Stimulated activated CD4-positive, alpha-beta T cell treated with anti-CD3 and anti-CD28 coated beads, Interleukin-2, amount 100 ng/mL, for 48 hours (primary cell): ENCODE measurements around the gene ZNF599.

ENCODE experiments used
- DNase-seq, 2 donors: peaks; one replicate each; pipeline ENCODE4 v3.0.0-alpha.2; 2020

The ZNF599 gene

DNA sequence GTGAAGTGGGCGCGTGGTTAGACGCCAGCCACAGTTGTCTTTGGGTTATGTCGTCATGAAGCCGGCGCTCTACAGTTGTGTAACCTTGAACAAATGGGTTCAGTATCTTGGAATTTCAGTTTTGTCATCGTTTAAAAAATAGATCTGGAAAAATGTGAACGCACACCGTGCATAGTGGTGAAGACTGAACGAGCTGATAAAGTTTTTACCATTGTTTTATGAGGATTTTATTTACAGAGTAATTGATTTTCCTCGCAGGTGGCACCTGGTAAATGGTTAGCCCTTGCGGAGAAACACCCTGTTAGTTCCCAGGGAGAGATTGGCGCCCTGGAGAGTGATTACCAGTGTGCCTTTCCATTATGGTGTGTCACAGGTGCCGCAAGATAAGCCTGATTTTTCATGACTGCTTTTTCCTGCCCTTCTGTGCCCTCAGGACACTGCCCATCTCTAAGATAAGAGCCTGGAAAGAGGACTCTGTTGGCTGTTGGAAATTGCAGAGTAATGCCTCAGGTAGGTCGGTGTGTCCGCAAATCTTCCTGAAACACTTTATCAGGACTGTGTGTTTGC is 38.4 kb downstream of the ZNF599 start:
- no peak for DNase-seq

GRCh38 chr19:34733746-34734536 is 39.1 kb downstream of the ZNF599 start, which contains the start of gene ZNF181:
Gene ZNF181, plus strand, starts transcription at chr19:34734243. Its CDS starts 795 bp downstream, at chr19:34735038.
- peak; percentile 73 to 74 for DNase-seq

DNA sequence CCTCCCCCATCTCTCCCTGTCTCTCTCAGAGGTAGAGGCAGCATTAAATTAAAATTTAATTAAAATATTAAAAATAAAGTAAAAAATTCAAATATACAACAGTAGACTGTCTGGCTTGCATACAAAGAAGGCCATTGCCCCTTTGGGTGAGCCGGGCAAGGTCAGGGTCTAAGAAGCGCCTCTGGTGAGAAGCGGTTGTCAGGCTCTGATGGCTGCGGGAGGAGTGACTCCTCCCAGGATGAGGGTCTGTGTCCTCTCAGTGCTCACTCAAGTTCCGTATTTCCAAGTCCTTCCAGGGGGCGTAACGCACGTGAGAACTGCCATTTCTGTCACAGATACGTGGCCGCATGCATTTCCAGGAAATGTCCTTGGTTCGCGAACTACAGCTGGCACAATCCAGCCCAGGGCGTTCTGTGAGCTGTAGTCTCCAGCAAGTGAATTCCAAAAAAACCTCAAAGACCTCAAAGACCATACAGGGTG is 39.7 kb downstream of the ZNF599 start:
- DNase-seq: no peak

DNA sequence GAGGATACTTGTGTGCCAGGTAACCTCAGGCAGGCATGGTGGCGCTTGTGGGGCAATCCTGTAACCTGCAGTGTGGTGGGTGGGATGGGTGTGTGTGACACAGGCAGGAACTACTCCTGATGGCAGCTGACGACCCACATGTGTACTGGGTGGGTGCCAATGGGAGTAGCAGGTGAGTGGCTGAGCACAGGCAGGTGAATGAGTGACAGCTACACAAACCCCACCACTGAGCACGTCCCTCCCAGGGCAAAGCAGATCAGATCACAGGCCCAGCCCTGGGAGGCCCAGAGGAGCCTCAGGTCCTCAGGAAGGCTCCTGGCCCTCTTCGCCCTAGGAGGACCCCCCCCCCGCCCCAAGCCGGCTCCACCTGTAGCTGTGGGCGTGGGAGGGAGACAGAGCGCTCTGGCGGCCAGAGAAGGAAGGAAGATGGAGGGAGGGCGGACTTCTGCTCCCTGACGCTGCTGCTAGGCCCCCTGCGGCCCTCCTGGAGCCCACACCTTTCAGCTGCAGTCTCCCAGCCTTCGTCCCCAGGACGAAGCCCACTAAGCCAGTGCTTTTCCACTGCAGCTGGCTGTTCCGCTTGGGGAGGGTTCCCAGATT is 40.3 kb downstream of the ZNF599 start:
- no peak for DNase-seq

DNA sequence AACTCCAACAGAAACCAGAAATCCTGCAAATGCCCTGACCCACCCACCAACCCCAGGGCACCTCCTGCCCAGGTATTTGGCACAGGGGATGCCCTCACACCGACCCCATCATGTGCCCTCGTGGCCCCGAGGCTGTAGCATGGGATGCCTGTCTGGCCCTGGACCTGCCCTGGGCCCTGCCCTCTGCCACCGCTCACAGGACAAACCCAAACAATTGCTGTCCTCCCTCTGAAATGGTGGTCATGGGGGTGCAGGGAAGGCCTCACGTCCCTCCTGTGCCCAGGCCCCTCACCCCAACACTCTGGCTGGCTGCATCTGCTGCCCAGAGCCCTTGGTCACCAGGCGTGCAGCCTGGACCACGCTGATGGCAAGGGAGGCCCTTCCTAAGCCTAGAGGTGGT is 41.1 kb downstream of the ZNF599 start:
- DNase-seq: no peak

DNA sequence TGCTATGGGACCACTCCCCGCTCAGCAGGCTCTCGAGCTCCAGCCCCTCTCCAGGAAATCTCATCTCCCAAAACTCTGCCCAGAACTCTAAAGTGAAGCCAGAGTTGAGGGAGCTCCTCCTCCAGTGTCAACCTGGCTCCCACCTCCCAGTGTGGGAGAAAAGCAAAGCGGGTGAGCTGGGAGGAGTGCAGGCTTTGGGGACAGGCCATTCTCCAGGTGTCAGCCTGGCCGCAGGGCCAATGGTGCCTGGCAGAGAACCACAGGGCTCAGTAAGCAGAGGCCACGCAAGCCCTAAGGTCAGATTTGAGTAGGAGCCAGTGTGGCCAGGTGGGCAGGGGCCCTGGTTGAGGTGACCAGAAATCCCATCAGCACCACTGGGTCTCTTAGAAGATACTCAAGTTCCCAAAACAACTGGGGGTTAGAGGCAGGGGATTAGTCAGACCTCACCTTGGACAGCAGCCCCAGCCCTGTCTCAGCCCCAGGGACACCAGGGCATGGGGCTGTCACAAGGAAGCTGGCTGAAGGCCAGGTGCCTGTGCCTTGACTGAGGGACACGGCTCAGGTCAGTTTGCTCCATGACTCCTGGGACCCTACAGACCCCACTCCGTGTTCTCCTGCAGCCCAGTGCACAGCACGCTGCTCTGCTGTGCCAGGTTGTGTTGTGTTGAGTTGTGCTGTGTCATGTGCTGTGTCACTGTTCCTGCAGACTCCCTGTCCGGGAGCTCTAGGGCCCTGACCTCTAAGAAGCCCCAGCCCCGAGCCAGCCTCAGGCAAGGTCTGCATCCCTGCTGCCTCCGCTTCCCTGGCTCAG is 41.8 kb downstream of the ZNF599 start:
- DNase-seq: no peak

DNA sequence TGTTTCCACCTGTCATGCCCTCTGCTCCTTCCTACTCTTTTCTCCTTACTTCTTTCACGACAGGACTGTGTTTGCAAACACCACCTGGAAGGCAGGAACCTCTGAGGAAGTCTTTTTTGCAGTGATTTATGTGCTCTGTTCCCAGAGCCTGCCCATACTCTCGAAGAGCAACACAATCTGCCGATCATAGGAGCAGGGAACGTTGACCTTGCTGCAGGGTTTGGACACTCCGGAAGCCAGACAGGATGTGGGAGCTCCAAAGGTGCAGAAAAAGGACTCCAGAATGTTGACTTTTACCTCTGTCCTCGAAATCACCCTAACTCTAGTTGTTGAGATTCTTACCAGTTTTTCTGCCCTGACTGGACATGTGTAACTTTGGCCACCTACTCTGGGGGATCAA is 47.6 kb downstream of the ZNF599 start:
- DNase-seq: no peak

GRCh38 chr19:34722353-34722752 is 50.7 kb downstream of the ZNF599 start:
- no peak for DNase-seq

- DNase-seq: no peak
Measured at GRCh38 chr19:34715357-34715756, 57.7 kb downstream of the ZNF599 start.

DNA sequence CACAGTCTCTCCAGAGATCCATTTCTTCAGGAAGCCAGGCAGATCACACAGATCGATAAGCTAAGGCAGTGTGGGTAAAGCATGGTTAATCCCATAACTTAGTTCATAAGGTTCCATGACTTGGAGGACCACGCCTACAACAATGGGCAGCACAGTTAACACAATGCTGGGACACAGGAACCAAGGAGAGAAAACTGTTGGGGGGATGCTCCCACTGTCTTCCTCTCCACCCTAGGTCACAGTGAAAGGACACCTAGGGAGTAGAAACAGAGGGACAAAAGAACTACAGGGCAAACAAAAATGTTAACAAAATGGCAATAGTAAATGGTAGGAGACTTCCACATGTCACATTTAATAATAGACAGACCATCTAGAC is 59.8 kb downstream of the ZNF599 start:
- DNase-seq: no peak

- peak; percentile 48 to 51 for DNase-seq
Measured at GRCh38 chr19:34712395-34713261, 60.4 kb downstream of the ZNF599 start.

DNA sequence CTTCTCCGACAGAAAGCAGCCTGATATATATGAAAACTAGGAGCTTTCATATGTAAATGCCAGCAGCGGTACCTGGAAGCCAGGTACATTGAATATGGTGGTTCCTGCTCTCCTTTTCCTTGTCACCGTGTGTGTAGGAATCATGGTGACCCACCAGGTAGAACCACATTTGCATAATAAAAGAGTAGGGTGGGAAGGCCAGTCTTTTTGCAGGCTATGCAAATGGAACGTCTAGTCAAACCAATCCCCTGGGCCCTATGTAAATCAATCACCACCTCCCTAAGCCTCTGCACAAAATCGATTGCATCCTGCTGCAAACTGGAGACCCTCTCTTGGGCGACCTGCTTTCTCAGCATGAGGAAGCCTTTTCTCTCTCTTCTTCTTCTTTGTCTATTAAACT is 61.1 kb downstream of the ZNF599 start:
- no peak for DNase-seq
